A549 (cell line): ENCODE measurements around the gene FAR2. TPM values are rescaled to one million over a fixed set of nuclear protein-coding genes. Genes with fewer than 3 reads are reported as not detected.

Experiments used
- ATAC-seq, 2 experiments: fragments of 200-7000 bp in 1 of 2; fragments of >200 bp in 1 of 2; cut with Nextera tagmentation in 1 of 2; cut with Tn5 transposase in 1 of 2; 3 replicates each; pipeline versions ENCODE4 v1.8.0 to v1.9.1; 2018 to 2020; ENCODE audit warnings: mild to moderate bottlenecking in 1 of 2, moderate library complexity in 1 of 2
- CTCF ChIA-PET: fragments of 300-600 bp; sonication (Branson Sonifier 250); formaldehyde crosslinking; extraction: SDS; loops from one replicate; lab custom pipeline; 2021; ENCODE audit warnings: antibody characterized with exemption, inconsistent platforms; lab: Yijun Ruan, JAX
- POLR2A ChIA-PET: fragments of 350-600 bp; formaldehyde crosslinking; extraction: SDS; loops from one replicate; lab custom pipeline; 2021; ENCODE audit warnings: antibody characterized with exemption, inconsistent platforms; lab: Yijun Ruan, JAX
- DNase-seq, 2 experiments: peaks; one replicate each; pipeline versions ENCODE4 v3.0.0 to v3.0.0-alpha.2; 2011 to 2016; ENCODE audit warnings: low read depth in 1 of 2, low spot score in 1 of 2
- FAIRE-seq: peaks from 2 replicates; lab custom pipeline; 2011; peaks lifted over from hg19 to GRCh38; lab: Jason Lieb, UNC
- H3K27ac ChIP-seq, 2 experiments: fragments of >200 bp; sonication (Bioruptor Twin); formaldehyde crosslinking; 3 replicates each; pipeline ENCODE4 v1.5.1; 2016 to 2017
- H3K4me1 ChIP-seq: fragments of >200 bp; sonication (Bioruptor Twin); formaldehyde crosslinking; 3 replicates; pipeline ENCODE4 v1.6.1; 2016
- H3K4me2 ChIP-seq: fragments of >200 bp; sonication (Bioruptor Twin); formaldehyde crosslinking; 3 replicates; pipeline ENCODE4 v1.6.1; 2016
- H3K4me3 ChIP-seq: fragments of >200 bp; sonication (Bioruptor Twin); formaldehyde crosslinking; 3 replicates; pipeline ENCODE4 v1.5.1; 2016
- H3K9me3 ChIP-seq: fragments of >200 bp; sonication (Bioruptor Twin); formaldehyde crosslinking; 3 replicates; pipeline ENCODE4 v1.6.1; 2016
- CHD2 ChIP-seq: fragments of 150-350 bp; IDR thresholded peaks from 2 replicates; pipeline ENCODE4 v1.6.1; 2014; ENCODE audit warnings: low read length; ENCODE audit not compliant: partially characterized antibody
- EHMT2 ChIP-seq: fragments of 200-600 bp; sonication (generic); IDR thresholded peaks from 2 replicates; pipeline ENCODE4 v1.6.1; 2016; ENCODE audit warnings: antibody characterized with exemption, low read depth, mild to moderate bottlenecking, moderate library complexity
- FOSB ChIP-seq: fragments of 250-450 bp; sonication (Bioruptor Pico); IDR thresholded peaks from 2 replicates; pipeline ENCODE4 v1.5.0; 2020; ENCODE audit warnings: mild to moderate bottlenecking, moderate library complexity
- GATA3 ChIP-seq: IDR thresholded peaks from 2 replicates; pipeline ENCODE4 v1.6.1; 2012; ENCODE audit warnings: borderline replicate concordance
- HDAC2 ChIP-seq: fragments of 200-600 bp; sonication (generic); IDR thresholded peaks from 2 replicates; pipeline ENCODE4 v1.6.1; 2016
- HOXA7 ChIP-seq: fragments of 250-450 bp; sonication (Bioruptor Pico); IDR thresholded peaks from 2 replicates; pipeline ENCODE4 v1.5.0; 2020; ENCODE audit warnings: mild to moderate bottlenecking, moderate library complexity
- JUN ChIP-seq, 2 experiments: fragments of >200 bp; sonication (Bioruptor Twin); formaldehyde crosslinking; IDR thresholded peaks; 2 replicates in 1 of 2; 3 replicates in 1 of 2; pipeline ENCODE4 v1.6.1; 2016 to 2017
- MAFK ChIP-seq: fragments of 450-650 bp; IDR thresholded peaks from 2 replicates; pipeline ENCODE4 v1.6.1; 2014; ENCODE audit not compliant: partially characterized antibody
- MAZ ChIP-seq: fragments of 150-350 bp; IDR thresholded peaks from 2 replicates; pipeline ENCODE4 v1.6.1; 2014; ENCODE audit warnings: antibody characterized with exemption, low read depth, low read length, borderline replicate concordance
- MYC ChIP-seq: IDR thresholded peaks from 2 replicates; pipeline ENCODE4 v1.6.1; 2012; ENCODE audit warnings: mild to moderate bottlenecking, inconsistent platforms, low read length, improper control_type of control experiment, borderline replicate concordance
- NPAS2 ChIP-seq: fragments of 250-450 bp; sonication (Bioruptor Pico); IDR thresholded peaks from 2 replicates; pipeline ENCODE4 v1.8.0; 2022; ENCODE audit warnings: mild to moderate bottlenecking, moderate library complexity, borderline replicate concordance
- PHF8 ChIP-seq: fragments of 200-600 bp; sonication (generic); IDR thresholded peaks from 2 replicates; pipeline ENCODE4 v1.6.1; 2016; ENCODE audit warnings: low read depth, mild to moderate bottlenecking, antibody characterized with exemption, moderate library complexity, borderline replicate concordance
- POLR2AphosphoS2 ChIP-seq: conservative IDR thresholded peaks from 2 replicates; pipeline ENCODE4 v1.6.1; 2012; ENCODE audit warnings: low read length, improper control_type of control experiment, inconsistent platforms
- RAD21 ChIP-seq, 2 experiments: fragments of >200 bp in 1 of 2; sonication (Bioruptor Twin) in 1 of 2; formaldehyde crosslinking in 1 of 2; IDR thresholded peaks in 1 of 2; conservative IDR thresholded peaks in 1 of 2; 2 replicates in 1 of 2; 3 replicates in 1 of 2; pipeline ENCODE4 v1.6.1; 2012 to 2018; ENCODE audit warnings: inconsistent platforms in 1 of 2
- RARB ChIP-seq: fragments of 250-450 bp; sonication (Bioruptor Pico); IDR thresholded peaks from 2 replicates; pipeline ENCODE4 v1.8.0; 2021; ENCODE audit warnings: mild to moderate bottlenecking, moderate library complexity
- RFX5 ChIP-seq: fragments of 450-650 bp; IDR thresholded peaks from 2 replicates; pipeline ENCODE4 v1.7.1; 2014; ENCODE audit warnings: antibody characterized with exemption, mild to moderate bottlenecking, moderate library complexity
- SMC3 ChIP-seq: fragments of >200 bp; sonication (Bioruptor Twin); formaldehyde crosslinking; IDR thresholded peaks from 3 replicates; pipeline ENCODE4 v1.6.1; 2018; ENCODE audit warnings: inconsistent platforms
- TP53 ChIP-seq: fragments of 250-450 bp; sonication (Bioruptor Pico); IDR thresholded peaks from 2 replicates; pipeline ENCODE4 v1.5.0; 2021; ENCODE audit warnings: mild to moderate bottlenecking, moderate library complexity
- ZC3H11A ChIP-seq: fragments of 450-650 bp; IDR thresholded peaks from 2 replicates; pipeline ENCODE4 v1.6.1; 2014; ENCODE audit warnings: antibody characterized with exemption, mild to moderate bottlenecking
- ZNF302 ChIP-seq: fragments of 250-450 bp; sonication (Bioruptor Pico); IDR thresholded peaks from 2 replicates; pipeline ENCODE4 v1.9.0; 2021; ENCODE audit warnings: inconsistent platforms, mild to moderate bottlenecking, moderate library complexity
- ZSCAN20 ChIP-seq: fragments of 250-450 bp; sonication (Bioruptor Pico); IDR thresholded peaks from 2 replicates; pipeline ENCODE4 v1.8.0; 2022; ENCODE audit warnings: mild to moderate bottlenecking, moderate library complexity
- WGBS: methylation state at CpG from one replicate; pipeline ENCODE4 v1.1.6; 2017; ENCODE audit errors: missing lambda C conversion rate; 5-methylcytosine and 5-hydroxymethylcytosine counted together
- polyA plus RNA-seq, 4 experiments: library from polyadenylated mRNA; depleted of rRNA in 3 of 4; stranded (reverse); fragments of >200 nt; fragmentation: RNase III in 1 of 4; extraction: RNeasy Plus Mini Kit Qiagen cat#74134 plus additional on column Dnase treatment in 1 of 4; gene quantifications; 2 replicates in 3 of 4; 3 replicates in 1 of 4; pipeline ENCODE4 v1.2.3, GENCODE V29; 2011 to 2017
- TF ChIP-seq, protein P1 (sequence below): fragments of 200-600 bp; sonication (generic); IDR thresholded peaks from 2 replicates; pipeline ENCODE4 v1.6.1; 2016; ENCODE audit warnings: antibody characterized with exemption, mild to moderate bottlenecking, moderate library complexity
- TF ChIP-seq, protein P2 (sequence below): IDR thresholded peaks from 2 replicates; pipeline ENCODE4 v1.6.1; 2012; ENCODE audit warnings: low read depth, borderline replicate concordance
- TF ChIP-seq, protein P3 (sequence below): fragments of 450-650 bp; IDR thresholded peaks from 2 replicates; pipeline ENCODE4 v1.6.1; 2014; ENCODE audit warnings: antibody characterized with exemption
- TF ChIP-seq, protein P4 (sequence below): fragments of 250-450 bp; sonication (Bioruptor Pico); IDR thresholded peaks from 2 replicates; pipeline ENCODE4 v1.5.0; 2020; ENCODE audit warnings: low read depth, mild to moderate bottlenecking, moderate library complexity
- TF ChIP-seq, protein P5 (sequence below): fragments of >200 bp; sonication (Bioruptor Twin); formaldehyde crosslinking; IDR thresholded peaks from 3 replicates; pipeline ENCODE4 v1.6.1; 2016

The FAR2 gene
- polyA plus RNA-seq, 2 of the 4 experiments (the other 2 are of a cell fraction): 0.06 TPM; not detected in 1

DNA sequence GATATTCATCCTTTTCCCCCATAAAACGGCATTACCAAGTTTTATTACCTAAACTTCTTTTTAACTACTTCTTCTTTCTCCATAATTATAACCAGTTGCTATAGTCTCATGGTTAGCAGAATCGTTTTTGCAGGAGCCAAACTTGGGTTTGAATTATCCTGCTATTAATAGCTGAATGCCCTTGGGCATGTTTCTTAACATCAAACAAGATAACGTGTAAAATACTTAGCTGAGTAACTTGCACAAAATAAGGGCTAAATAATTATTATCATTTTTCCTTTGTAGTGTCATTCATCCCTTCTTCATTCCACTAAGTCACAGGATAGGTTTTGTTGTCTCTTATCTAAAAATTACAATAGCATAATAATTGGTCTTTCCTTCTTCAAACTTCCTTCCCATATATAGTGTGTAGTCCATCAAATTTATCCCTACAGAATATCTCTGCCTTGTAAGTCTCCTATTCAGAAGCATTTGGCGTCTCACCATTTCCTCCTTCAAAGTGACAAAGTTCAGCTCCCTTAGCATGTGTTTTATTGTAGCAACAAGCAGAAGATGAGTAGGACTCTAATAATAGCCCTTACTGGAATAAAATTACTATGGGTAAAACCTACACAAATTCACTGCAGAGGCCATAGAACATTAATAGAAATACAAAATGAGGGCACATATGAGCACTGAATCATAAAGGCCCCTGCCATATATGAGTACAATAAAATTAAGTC, 63.8 kb downstream of the FAR2 start:
- 15% methylated on average over 4 of the region's 4 CpGs for WGBS

DNA sequence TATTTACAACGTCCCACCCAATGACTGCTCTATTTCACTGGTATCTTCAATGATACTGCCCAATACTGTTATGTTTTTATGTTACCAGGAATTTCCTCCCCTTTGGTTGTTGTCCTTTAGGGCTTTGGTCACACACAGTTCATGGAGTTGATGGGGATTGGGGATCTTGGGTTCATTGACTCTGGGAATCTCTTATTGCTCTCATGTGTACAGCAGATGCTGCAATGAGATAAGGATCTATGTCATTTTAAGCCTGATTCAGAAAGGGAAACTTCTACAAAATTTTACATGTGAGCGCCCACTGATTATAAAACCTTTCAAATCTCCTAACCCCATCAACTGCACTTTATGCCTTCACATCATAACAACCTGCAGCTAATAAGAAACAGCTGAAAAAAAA, 67.2 kb downstream of the FAR2 start:
- Histone ChIP-seq H3K4me2 (no peak overlapping the region), H3K27ac (no peak overlapping the region), H3K4me3 (no peak overlapping the region), H3K4me1 (no peaks in the 10 kb centered on the region), H3K9me3 (no peaks in the 10 kb centered on the region)
- WGBS: 4% methylated on average over 2 of the region's 2 CpGs
- ChIA-PET CTCF (no interaction called here), POLR2A (no interaction called here)
- TF ChIP-seq POLR2AphosphoS2 (no peak), TP53 (CRISPR knock-in tag) (no peak), HOXA7 (no peak), RFX5 (no peak), EHMT2 (no peak), RARB (CRISPR knock-in tag) (no peak), MYC (no peak), GATA3 (no peak), JUN (IDR thresholded peaks at IDR 0.05) (no peak), MAFK (no peak), HDAC2 (no peak), ZNF302 (CRISPR knock-in tag) (no peak)
- TF ChIP-seq, protein P1, sequence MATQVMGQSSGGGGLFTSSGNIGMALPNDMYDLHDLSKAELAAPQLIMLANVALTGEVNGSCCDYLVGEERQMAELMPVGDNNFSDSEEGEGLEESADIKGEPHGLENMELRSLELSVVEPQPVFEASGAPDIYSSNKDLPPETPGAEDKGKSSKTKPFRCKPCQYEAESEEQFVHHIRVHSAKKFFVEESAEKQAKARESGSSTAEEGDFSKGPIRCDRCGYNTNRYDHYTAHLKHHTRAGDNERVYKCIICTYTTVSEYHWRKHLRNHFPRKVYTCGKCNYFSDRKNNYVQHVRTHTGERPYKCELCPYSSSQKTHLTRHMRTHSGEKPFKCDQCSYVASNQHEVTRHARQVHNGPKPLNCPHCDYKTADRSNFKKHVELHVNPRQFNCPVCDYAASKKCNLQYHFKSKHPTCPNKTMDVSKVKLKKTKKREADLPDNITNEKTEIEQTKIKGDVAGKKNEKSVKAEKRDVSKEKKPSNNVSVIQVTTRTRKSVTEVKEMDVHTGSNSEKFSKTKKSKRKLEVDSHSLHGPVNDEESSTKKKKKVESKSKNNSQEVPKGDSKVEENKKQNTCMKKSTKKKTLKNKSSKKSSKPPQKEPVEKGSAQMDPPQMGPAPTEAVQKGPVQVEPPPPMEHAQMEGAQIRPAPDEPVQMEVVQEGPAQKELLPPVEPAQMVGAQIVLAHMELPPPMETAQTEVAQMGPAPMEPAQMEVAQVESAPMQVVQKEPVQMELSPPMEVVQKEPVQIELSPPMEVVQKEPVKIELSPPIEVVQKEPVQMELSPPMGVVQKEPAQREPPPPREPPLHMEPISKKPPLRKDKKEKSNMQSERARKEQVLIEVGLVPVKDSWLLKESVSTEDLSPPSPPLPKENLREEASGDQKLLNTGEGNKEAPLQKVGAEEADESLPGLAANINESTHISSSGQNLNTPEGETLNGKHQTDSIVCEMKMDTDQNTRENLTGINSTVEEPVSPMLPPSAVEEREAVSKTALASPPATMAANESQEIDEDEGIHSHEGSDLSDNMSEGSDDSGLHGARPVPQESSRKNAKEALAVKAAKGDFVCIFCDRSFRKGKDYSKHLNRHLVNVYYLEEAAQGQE: no peak
- DNase-seq (no peak), ATAC-seq (no peak), FAIRE-seq (no peak)

More for the DNA sequence above, 63.8 kb downstream of the FAR2 start:
- no peak for DNase-seq
- no peak for FAIRE-seq
- ChIA-PET POLR2A (no interaction called here), CTCF (no interaction called here)
- TF ChIP-seq FOSB (CRISPR knock-in tag) (no peak), RFX5 (no peak), NPAS2 (no peak), HDAC2 (no peak), RARB (CRISPR knock-in tag) (no peak), MAZ (no peak), TP53 (CRISPR knock-in tag) (no peak), HOXA7 (no peak), ZSCAN20 (no peak), SMC3 (no peak), CHD2 (no peak), POLR2AphosphoS2 (no peak), RAD21 (conservative IDR thresholded peaks at IDR 0.05 in 1 of 2, IDR thresholded peaks at IDR 0.05 in 1 of 2) (no peak), ZC3H11A (no peak), PHF8 (no peak)
- TF ChIP-seq, protein P2, sequence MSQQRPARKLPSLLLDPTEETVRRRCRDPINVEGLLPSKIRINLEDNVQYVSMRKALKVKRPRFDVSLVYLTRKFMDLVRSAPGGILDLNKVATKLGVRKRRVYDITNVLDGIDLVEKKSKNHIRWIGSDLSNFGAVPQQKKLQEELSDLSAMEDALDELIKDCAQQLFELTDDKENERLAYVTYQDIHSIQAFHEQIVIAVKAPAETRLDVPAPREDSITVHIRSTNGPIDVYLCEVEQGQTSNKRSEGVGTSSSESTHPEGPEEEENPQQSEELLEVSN: no peak
- TF ChIP-seq, protein P3, sequence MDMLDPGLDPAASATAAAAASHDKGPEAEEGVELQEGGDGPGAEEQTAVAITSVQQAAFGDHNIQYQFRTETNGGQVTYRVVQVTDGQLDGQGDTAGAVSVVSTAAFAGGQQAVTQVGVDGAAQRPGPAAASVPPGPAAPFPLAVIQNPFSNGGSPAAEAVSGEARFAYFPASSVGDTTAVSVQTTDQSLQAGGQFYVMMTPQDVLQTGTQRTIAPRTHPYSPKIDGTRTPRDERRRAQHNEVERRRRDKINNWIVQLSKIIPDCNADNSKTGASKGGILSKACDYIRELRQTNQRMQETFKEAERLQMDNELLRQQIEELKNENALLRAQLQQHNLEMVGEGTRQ: no peak
- TF ChIP-seq, protein P4, sequence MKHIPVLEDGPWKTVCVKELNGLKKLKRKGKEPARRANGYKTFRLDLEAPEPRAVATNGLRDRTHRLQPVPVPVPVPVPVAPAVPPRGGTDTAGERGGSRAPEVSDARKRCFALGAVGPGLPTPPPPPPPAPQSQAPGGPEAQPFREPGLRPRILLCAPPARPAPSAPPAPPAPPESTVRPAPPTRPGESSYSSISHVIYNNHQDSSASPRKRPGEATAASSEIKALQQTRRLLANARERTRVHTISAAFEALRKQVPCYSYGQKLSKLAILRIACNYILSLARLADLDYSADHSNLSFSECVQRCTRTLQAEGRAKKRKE (CRISPR knock-in tag): no peak
- TF ChIP-seq, protein P5, sequence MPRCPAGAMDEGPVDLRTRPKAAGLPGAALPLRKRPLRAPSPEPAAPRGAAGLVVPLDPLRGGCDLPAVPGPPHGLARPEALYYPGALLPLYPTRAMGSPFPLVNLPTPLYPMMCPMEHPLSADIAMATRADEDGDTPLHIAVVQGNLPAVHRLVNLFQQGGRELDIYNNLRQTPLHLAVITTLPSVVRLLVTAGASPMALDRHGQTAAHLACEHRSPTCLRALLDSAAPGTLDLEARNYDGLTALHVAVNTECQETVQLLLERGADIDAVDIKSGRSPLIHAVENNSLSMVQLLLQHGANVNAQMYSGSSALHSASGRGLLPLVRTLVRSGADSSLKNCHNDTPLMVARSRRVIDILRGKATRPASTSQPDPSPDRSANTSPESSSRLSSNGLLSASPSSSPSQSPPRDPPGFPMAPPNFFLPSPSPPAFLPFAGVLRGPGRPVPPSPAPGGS: no peak
- Histone ChIP-seq H3K27ac (no peak overlapping the region), H3K4me1 (no peaks in the 10 kb centered on the region), H3K4me2 (no peak overlapping the region), H3K4me3 (no peak overlapping the region), H3K9me3 (no peaks in the 10 kb centered on the region)
- no peak for ATAC-seq
